Measurements from ENCODE around the gene KLF13.

Gene KLF13

GRCh38 chr15:31293655-31294054 is 33.0 kb upstream of the KLF13 start:
- DNase-seq (ENCODE audit: low read depth): peak; percentile 74
- H3K4me3 ChIP-seq (ENCODE audit: low read depth, low read length): no peak overlapping the region
- peak; percentile 50 for TF ChIP-seq MYC (IDR thresholded peaks at IDR 0.05; ENCODE audit: low read depth, low read length)
- no peak for TF ChIP-seq POLR2A (IDR thresholded peaks at IDR 0.05; ENCODE audit: extremely low read depth, insufficient read length)
- TF ChIP-seq, protein P1, sequence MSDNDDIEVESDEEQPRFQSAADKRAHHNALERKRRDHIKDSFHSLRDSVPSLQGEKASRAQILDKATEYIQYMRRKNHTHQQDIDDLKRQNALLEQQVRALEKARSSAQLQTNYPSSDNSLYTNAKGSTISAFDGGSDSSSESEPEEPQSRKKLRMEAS (IDR thresholded peaks at IDR 0.05; ENCODE audit: low read depth, low read length): 0 out of 2 replicates have a peak, but pooled peaks have one; percentile 18

- no peak for TF ChIP-seq MYC (IDR thresholded peaks at IDR 0.05; ENCODE audit: low read depth, low read length)
- TF ChIP-seq POLR2A (IDR thresholded peaks at IDR 0.05; ENCODE audit: extremely low read depth, insufficient read length): no peak
- TF ChIP-seq, protein P1 (IDR thresholded peaks at IDR 0.05; ENCODE audit: low read depth, low read length): no peak
- no peak for TF ChIP-seq CTCF (IDR thresholded peaks at IDR 0.05; ENCODE audit: low read depth, low read length)
- DNase-seq (ENCODE audit: low read depth): no peak
- H3K4me3 ChIP-seq (ENCODE audit: low read depth, low read length): no peak overlapping the region
Measured at GRCh38 chr15:31294067-31294466, 32.6 kb upstream of the KLF13 start.

DNA sequence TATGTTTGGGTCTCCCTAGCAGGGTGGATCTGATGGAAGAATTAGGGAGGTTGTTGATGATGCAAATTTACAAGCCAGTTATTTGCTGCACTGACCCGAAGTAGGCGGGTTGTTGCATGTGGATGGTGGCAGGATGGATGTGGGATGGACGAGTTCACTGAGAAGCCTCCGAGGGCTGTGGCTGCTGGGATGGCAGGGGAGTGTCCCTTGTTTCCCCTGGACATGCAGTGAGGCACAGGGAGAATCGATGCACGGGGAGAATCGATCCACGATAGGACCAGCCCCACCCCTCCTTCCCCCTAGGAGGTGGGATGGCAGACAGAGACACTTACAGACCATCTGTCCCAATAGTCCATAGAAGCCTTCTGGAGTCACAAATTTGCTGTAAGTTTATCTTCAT is 31.0 kb upstream of the KLF13 start:
- TF ChIP-seq CTCF (IDR thresholded peaks at IDR 0.05; ENCODE audit: low read depth, low read length): no peak
- no peak for TF ChIP-seq POLR2A (IDR thresholded peaks at IDR 0.05; ENCODE audit: extremely low read depth, insufficient read length)
- TF ChIP-seq, protein P1 (IDR thresholded peaks at IDR 0.05; ENCODE audit: low read depth, low read length): no peak
- TF ChIP-seq MYC (IDR thresholded peaks at IDR 0.05; ENCODE audit: low read depth, low read length): no peak
- no peak for DNase-seq (ENCODE audit: low read depth)
- no peak overlapping the region for H3K4me3 ChIP-seq (ENCODE audit: low read depth, low read length)

DNA sequence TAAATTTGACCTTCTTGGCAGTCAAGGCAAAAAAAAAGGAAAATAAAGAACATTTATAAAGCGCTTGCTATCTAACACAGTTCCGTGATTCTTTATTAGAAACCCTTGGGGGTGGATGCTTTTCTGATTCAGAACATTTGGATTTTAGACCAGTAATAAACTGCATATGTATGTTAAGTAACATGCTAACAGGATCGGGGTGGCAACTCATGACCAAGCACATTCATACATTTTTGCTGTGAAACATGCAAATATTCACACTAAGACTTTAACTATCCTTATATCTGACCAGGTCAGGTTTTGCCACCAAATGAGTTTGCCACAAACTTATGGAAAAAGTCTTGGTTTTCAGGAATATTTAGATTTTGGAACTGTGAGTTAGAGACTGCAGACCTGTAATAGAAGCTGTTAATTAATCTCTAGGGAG is 30.4 kb upstream of the KLF13 start:
- H3K4me3 ChIP-seq (ENCODE audit: low read depth, low read length): no peak overlapping the region
- DNase-seq (ENCODE audit: low read depth): no peak
- TF ChIP-seq CTCF (IDR thresholded peaks at IDR 0.05; ENCODE audit: low read depth, low read length) (no peak), POLR2A (IDR thresholded peaks at IDR 0.05; ENCODE audit: extremely low read depth, insufficient read length) (no peak), MYC (IDR thresholded peaks at IDR 0.05; ENCODE audit: low read depth, low read length) (no peak)
- TF ChIP-seq, protein P1 (IDR thresholded peaks at IDR 0.05; ENCODE audit: low read depth, low read length): no peak

- DNase-seq (ENCODE audit: low read depth): no peak
- TF ChIP-seq MYC (IDR thresholded peaks at IDR 0.05; ENCODE audit: low read depth, low read length): no peak
- TF ChIP-seq, protein P1 (IDR thresholded peaks at IDR 0.05; ENCODE audit: low read depth, low read length): no peak
- no peak for TF ChIP-seq CTCF (IDR thresholded peaks at IDR 0.05; ENCODE audit: low read depth, low read length)
- TF ChIP-seq POLR2A (IDR thresholded peaks at IDR 0.05; ENCODE audit: extremely low read depth, insufficient read length): no peak
- no peak overlapping the region for H3K4me3 ChIP-seq (ENCODE audit: low read depth, low read length)
Measured at GRCh38 chr15:31296646-31297574, 29.7 kb upstream of the KLF13 start.
